PFSK-1 (cell line): Measurements from ENCODE around the gene SLC6A9.

Experiments used
- FOXP2 ChIP-seq: optimal IDR thresholded peaks from 2 replicates; pipeline ENCODE3; 2011; ENCODE audit warnings: borderline replicate concordance, control low read depth, inconsistent platforms; ENCODE audit not compliant: insufficient read depth; ENCODE audit errors: extremely low read length, extremely low read depth
- POLR2AphosphoS5 ChIP-seq: IDR thresholded peaks from 2 replicates; pipeline ENCODE4 v1.6.1; 2012; ENCODE audit warnings: low read depth, mild to moderate bottlenecking, control low read depth, low read length, moderate library complexity
- SIN3A ChIP-seq: IDR thresholded peaks from 2 replicates; pipeline ENCODE4 v1.6.1; 2012; ENCODE audit warnings: mild to moderate bottlenecking, low read length, moderate library complexity, borderline replicate concordance; ENCODE audit not compliant: insufficient read depth
- TAF1 ChIP-seq: IDR thresholded peaks from 2 replicates; pipeline ENCODE4 v1.6.1; 2012; ENCODE audit warnings: low read length, control low read depth, borderline replicate concordance; ENCODE audit not compliant: insufficient read depth
- TF ChIP-seq, protein P1 (sequence below), 2 experiments: IDR thresholded peaks; 2 replicates each; pipeline versions ENCODE4 v1.6.1 to v1.8.0; 2011 to 2012; ENCODE audit warnings: low read depth in 2 of 2, low read length in 2 of 2, control low read depth in 1 of 2, inconsistent platforms in 1 of 2, mild to moderate bottlenecking in 1 of 2, moderate library complexity in 1 of 2; ENCODE audit not compliant: insufficient read depth in 1 of 2

DNA sequence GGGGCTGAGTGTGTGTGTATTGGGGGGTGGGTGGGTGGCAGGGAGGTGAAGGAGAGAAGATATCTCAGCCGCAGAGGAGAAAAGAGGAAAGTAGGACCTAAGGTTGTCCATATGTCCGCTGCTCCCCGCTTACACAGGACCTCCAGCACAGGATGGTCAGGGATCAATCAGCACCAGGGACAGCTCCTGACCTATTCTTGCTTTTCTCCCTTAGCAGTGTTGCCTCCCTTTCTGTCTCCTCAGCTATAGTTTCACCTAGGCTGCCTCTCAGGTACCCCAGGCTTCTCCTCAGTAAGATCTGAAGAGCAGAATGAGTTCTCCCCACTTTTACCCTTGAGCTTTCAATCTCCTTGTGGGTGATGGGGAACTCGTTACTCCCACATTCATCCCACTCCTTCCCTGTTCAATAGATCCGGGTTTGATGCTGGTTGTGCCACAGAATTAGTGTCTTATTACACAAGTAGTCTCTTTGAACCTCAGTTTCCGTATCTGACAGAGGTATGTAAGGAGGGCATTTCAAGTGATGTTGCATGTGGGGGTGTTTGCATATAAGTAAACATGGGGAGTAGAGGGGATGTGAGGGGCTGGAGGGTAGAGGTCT, 62.8 kb downstream of the SLC6A9 start:
- TF ChIP-seq SIN3A = no peak
- TF ChIP-seq, protein P1, sequence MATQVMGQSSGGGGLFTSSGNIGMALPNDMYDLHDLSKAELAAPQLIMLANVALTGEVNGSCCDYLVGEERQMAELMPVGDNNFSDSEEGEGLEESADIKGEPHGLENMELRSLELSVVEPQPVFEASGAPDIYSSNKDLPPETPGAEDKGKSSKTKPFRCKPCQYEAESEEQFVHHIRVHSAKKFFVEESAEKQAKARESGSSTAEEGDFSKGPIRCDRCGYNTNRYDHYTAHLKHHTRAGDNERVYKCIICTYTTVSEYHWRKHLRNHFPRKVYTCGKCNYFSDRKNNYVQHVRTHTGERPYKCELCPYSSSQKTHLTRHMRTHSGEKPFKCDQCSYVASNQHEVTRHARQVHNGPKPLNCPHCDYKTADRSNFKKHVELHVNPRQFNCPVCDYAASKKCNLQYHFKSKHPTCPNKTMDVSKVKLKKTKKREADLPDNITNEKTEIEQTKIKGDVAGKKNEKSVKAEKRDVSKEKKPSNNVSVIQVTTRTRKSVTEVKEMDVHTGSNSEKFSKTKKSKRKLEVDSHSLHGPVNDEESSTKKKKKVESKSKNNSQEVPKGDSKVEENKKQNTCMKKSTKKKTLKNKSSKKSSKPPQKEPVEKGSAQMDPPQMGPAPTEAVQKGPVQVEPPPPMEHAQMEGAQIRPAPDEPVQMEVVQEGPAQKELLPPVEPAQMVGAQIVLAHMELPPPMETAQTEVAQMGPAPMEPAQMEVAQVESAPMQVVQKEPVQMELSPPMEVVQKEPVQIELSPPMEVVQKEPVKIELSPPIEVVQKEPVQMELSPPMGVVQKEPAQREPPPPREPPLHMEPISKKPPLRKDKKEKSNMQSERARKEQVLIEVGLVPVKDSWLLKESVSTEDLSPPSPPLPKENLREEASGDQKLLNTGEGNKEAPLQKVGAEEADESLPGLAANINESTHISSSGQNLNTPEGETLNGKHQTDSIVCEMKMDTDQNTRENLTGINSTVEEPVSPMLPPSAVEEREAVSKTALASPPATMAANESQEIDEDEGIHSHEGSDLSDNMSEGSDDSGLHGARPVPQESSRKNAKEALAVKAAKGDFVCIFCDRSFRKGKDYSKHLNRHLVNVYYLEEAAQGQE (IDR thresholded peaks at IDR 0.05; ENCODE audit: insufficient read depth in 1 of 2, low read depth in 2 of 2, low read length in 2 of 2) = peak; percentile 94 to 97
- TF ChIP-seq POLR2AphosphoS5 = no peak
- no peak for TF ChIP-seq TAF1
- TF ChIP-seq FOXP2 = no peak
